ENCODE data around the gene ITGA7.

DNA sequence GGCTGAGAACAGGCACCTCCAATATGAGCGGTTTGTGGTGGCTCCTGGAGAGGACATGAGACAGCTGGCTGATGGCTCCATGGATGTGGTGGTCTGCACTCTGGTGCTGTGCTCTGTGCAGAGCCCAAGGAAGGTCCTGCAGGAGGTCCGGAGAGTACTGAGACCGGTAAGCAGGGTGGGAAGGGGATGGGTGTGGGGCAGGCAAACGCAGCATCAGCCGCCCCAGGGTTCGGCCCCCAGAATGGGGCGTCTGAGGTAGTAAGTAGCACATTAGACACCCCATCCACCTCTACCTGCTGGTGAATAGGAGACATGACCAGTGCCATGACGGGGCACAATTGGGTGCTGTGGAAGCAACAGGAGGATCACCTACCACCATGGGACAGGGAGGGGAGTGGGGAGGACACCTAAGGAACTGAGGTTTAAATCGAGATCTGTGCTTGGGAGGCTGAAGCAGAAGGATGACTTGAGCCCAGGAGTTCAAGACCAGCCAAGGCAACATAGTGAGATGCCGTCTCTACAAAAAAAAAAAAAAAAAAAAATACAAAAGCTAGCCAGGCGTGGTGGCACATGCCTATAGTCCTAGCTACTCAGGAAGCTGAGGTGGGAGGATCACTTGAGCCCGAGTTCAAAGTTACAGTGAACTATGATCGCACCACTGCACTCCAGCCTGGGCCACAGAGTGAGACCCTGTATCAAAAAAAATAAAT, 25.5 kb downstream of the ITGA7 start:
- no peak for TF ChIP-seq EZH2 (IDR thresholded peaks at IDR 0.05; ENCODE audit: borderline replicate concordance, low read length)
- TF ChIP-seq, protein P1, sequence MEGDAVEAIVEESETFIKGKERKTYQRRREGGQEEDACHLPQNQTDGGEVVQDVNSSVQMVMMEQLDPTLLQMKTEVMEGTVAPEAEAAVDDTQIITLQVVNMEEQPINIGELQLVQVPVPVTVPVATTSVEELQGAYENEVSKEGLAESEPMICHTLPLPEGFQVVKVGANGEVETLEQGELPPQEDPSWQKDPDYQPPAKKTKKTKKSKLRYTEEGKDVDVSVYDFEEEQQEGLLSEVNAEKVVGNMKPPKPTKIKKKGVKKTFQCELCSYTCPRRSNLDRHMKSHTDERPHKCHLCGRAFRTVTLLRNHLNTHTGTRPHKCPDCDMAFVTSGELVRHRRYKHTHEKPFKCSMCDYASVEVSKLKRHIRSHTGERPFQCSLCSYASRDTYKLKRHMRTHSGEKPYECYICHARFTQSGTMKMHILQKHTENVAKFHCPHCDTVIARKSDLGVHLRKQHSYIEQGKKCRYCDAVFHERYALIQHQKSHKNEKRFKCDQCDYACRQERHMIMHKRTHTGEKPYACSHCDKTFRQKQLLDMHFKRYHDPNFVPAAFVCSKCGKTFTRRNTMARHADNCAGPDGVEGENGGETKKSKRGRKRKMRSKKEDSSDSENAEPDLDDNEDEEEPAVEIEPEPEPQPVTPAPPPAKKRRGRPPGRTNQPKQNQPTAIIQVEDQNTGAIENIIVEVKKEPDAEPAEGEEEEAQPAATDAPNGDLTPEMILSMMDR (conservative IDR thresholded peaks at IDR 0.05 in 1 of 2, IDR thresholded peaks at IDR 0.05 in 1 of 2; ENCODE audit: extremely low read depth in 1 of 2, insufficient read depth in 1 of 2, low read depth in 1 of 2, low read length in 2 of 2), result no peak
